Renal pelvis (tissue), 4 donors: Measurements from ENCODE around the gene PTPRN2. TPM values are rescaled to one million over a fixed set of nuclear protein-coding genes. Genes with fewer than 3 reads are reported as not detected.

Experiments used
- DNase-seq: peaks from one replicate; pipeline ENCODE4 v3.0.0-alpha.2; 2013
- polyA plus RNA-seq, 3 donors: library from polyadenylated mRNA; unstranded; fragments of 120-200 nt; gene quantifications; one replicate each; pipeline ENCODE4 v1.2.1, GENCODE V29; 2013; ENCODE audit not compliant: insufficient read length in 3 of 3

The PTPRN2 gene
- polyA plus RNA-seq, 3 donors = 6.6 to 7.5 (median 7.4) TPM

- no peak for DNase-seq
These were observed 721.2 kb downstream of the PTPRN2 start for GRCh38 chr7:157866336-157866924.

GRCh38 chr7:157865351-157866165 lies 722.1 kb downstream of the PTPRN2 start:
- no peak for DNase-seq

GRCh38 chr7:157864911-157865310 lies 722.7 kb downstream of the PTPRN2 start:
- no peak for DNase-seq

- DNase-seq = no peak
These were observed 723.5 kb downstream of the PTPRN2 start for GRCh38 chr7:157863906-157864810.

- no peak for DNase-seq
These were observed 724.4 kb downstream of the PTPRN2 start for GRCh38 chr7:157863176-157863575.

- no peak for DNase-seq
These were observed 724.9 kb downstream of the PTPRN2 start for GRCh38 chr7:157862731-157863130.

GRCh38 chr7:157861551-157861950 lies 726.1 kb downstream of the PTPRN2 start:
- no peak for DNase-seq

GRCh38 chr7:157861031-157861491 lies 726.6 kb downstream of the PTPRN2 start:
- no peak for DNase-seq

GRCh38 chr7:157860406-157860805 lies 727.2 kb downstream of the PTPRN2 start:
- DNase-seq = no peak

GRCh38 chr7:157859915-157860314 lies 727.7 kb downstream of the PTPRN2 start:
- DNase-seq = no peak

GRCh38 chr7:157857578-157858075 lies 730.0 kb downstream of the PTPRN2 start:
- DNase-seq = no peak

- no peak for DNase-seq
These were observed 730.6 kb downstream of the PTPRN2 start for GRCh38 chr7:157856873-157857577.

GRCh38 chr7:157855452-157856213 lies 732.0 kb downstream of the PTPRN2 start:
- DNase-seq = no peak

- DNase-seq = no peak
These were observed 732.6 kb downstream of the PTPRN2 start for GRCh38 chr7:157855016-157855415.

- no peak for DNase-seq
These were observed 733.3 kb downstream of the PTPRN2 start for GRCh38 chr7:157854066-157854891.

GRCh38 chr7:157853789-157854065 lies 733.9 kb downstream of the PTPRN2 start:
- DNase-seq = no peak

GRCh38 chr7:157853076-157853788 lies 734.4 kb downstream of the PTPRN2 start:
- DNase-seq = no peak

- DNase-seq = no peak
These were observed 736.0 kb downstream of the PTPRN2 start for GRCh38 chr7:157851501-157852067.
